GM12872 (cell line): ENCODE measurements around the gene TLL2.

Experiments
- TF ChIP-seq, protein P1 (sequence below): IDR thresholded peaks from 3 replicates; pipeline ENCODE4 v1.5.1; 2011; ENCODE audit warnings: low read depth, mild to moderate bottlenecking, low read length, moderate library complexity; ENCODE audit not compliant: insufficient read depth

The TLL2 gene

DNA sequence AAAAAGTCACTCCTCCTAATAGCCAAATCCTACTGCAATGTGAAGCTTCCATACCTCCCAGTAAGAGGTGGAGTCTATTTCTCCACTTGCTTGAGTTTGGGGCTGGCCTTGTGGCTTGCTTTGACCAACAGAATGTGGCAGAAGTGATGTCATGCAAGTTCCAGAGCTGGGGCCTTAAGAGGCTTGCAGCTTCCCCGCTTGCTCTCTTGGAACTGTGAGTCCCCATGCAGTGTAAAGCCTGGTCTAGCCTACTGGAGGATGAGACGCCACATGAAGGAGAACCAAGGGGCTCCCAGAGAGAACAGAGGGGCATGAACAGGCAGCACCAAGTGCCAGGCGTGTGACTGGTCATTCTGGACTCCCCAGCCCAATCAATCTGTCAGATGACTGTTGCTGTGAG lies 96.3 kb downstream of the TLL2 start:
- TF ChIP-seq, protein P1, sequence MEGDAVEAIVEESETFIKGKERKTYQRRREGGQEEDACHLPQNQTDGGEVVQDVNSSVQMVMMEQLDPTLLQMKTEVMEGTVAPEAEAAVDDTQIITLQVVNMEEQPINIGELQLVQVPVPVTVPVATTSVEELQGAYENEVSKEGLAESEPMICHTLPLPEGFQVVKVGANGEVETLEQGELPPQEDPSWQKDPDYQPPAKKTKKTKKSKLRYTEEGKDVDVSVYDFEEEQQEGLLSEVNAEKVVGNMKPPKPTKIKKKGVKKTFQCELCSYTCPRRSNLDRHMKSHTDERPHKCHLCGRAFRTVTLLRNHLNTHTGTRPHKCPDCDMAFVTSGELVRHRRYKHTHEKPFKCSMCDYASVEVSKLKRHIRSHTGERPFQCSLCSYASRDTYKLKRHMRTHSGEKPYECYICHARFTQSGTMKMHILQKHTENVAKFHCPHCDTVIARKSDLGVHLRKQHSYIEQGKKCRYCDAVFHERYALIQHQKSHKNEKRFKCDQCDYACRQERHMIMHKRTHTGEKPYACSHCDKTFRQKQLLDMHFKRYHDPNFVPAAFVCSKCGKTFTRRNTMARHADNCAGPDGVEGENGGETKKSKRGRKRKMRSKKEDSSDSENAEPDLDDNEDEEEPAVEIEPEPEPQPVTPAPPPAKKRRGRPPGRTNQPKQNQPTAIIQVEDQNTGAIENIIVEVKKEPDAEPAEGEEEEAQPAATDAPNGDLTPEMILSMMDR = no peak

DNA sequence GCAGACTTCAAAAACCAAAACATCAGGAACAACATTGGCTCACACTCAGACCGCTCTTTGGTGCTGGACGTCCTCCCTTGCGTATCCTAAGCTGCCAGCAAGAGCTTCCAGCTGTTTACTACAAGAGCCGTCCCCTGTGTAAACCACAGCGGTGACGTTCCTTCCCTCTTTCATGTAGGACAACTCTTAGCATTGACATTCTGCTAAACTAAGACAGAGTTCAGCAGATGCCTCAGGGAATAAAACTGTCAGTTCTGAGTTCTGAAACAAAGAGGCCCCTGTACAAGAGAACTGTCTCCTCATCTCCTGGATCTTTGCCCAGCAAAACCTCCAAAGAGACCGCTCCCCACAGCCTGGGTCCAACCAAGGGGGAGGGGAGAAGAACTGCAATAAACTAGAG lies 97.1 kb downstream of the TLL2 start:
- TF ChIP-seq, protein P1 = no peak

DNA sequence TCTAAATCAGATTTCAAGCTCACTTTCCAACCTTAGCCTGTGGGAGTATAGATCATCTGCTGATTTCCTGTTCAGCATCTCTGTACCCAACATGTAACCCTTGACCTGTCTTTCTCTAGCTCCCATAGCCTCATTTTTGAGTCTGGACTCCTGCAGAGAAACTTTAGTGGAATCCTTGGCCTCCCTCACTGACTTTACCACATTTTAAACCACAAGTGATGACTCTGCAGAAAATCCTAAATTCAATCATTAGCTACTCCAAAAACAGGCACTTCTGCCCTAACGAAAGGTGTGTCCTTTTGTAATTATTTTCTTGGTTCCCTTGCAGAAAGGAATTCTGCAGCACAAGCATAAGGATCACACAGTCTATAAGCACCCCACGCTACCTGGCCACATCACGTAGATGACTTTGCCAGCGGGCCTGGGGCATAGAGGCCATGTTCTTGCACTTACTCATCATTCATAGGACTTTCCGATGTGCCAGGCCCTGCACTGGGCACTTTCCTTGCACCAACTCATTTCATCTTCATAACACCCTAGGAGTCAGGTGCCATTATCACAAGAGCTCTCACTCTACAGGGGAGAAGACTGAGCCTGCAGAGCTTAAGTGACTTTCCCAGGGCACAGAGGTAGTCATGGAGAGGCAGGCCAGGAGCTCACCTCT lies 97.7 kb downstream of the TLL2 start:
- TF ChIP-seq, protein P1 = no peak

DNA sequence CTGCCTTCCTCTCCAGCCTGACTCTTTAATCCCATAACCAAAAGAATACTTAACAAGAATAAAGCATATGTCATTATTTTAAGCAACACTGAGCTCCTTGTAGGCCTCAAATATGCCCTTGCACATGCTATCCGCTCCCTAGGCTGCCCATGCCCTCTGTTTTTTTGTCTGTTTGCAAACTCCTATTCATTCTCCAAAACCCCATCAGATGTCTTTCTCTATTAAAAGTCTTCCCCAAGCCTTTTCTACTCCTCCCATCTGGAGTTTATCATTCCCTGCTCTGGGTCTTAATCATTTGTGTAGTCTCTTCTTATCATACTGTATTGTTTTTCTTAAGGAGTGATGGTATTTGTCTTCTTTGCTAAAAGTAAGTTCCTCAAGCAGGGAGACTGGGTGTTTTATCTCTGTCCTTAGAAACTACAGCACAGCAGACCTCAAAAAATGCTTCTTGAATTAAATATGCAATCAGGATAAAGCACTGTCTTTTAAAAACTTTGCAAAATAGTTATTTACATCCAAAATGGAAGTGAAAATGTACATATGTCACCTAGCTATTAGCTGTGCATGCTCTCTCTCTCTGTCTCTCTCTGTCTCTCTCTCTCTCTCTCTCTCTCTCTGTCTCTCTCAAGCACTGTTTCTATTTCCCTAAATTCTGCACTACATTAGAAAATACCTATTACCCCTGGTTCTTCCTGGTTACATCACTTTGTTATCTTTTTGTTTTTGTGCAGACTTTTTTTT lies 98.4 kb downstream of the TLL2 start:
- TF ChIP-seq, protein P1 = no peak

DNA sequence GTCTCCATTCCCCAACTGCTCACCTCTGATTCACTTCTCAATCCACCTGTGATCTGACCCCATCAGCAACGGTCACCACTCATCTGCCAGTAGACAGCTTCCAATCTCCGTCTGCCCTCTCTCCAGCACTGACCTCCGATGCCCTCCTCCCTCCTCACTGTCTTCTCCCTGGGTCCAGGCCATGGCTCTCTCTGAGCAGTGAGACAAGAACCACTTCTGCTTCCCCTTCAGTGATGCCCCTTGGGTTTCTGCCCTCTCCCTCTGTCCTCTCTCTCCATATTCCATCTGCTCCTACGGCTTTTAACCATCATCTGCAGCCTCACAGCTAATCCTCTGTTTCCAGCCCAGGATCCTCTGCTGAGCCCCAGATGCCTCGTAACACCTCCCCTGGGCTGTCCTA lies 99.4 kb downstream of the TLL2 start:
- TF ChIP-seq, protein P1 = no peak

DNA sequence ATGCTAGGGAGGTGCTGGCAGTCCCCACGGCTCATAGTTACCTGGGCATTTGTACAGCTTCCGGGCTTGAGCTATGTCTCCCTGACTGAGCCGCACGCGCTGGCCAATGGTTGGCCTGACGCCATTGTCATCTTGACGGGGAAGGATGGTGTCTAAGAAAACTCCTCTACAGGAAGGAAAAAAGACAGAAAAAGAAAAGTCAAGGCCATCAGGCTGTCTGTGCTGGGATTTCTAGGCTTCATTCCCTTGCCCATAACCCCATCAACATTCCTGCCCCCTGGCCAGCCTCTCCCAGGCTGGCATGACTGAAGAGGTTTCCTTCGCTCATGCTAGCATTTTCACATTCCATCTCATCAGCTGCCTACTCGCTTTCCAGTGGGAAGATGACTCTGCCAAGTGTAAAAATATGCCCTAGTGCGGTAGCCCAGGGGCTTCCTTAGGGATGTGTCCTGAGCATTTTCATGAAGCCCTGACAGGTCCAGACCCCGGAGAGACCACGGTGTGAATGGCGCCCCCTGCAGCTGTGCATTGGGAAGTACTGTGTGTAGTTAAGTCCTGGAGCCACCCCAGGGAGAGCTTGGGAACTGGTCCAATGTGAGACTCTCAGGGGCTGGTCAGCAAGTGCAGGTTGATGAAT lies 100.5 kb downstream of the TLL2 start:
- TF ChIP-seq, protein P1 = peak; percentile 38; the same call in 2 of the 3 replicates

DNA sequence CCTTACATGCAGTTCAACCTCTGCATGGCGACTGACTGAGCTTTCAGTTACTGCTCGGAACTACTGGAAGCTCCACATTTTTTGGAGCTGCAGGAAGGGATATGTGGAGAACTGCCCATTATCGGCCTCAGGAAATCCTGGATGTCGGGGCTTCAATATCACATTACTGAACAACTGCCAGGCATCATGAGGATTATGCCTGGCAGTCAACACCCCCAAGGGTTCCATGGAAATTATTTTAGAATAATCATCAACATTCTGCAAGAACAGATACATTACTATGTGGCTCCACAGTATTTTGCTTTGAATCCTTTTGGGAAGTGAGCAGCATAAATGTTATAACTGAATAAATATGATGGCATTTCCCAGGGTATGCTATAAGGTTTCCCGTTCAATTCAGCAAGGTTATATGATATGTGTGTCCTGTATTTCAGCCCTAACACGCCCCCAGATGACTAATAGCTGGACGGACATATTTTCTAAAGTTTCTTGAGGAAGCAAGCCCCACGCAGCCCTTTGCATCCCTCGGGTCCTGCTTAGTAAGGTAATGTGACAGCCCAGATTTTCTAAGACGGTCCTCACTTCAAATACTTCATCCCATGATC lies 101.9 kb downstream of the TLL2 start:
- TF ChIP-seq, protein P1 = no peak
